GM18519 (cell line): ENCODE measurements around the gene GABRG3.

Experiments used
- ATAC-seq: cut with Tn5 transposase; IDR thresholded peaks from one replicate; pipeline ENCODE4 v1.9.1; 2021; ENCODE audit warnings: mild to moderate bottlenecking, moderate library complexity; ENCODE audit not compliant: unreplicated experiment, low FRiP score

GABRG3 gene

GRCh38 chr15:27382361-27383025 lies 411.5 kb downstream of the GABRG3 start:
- ATAC-seq: no peak

GRCh38 chr15:27383726-27384125 lies 412.7 kb downstream of the GABRG3 start:
- ATAC-seq: no peak

- ATAC-seq: no peak
These were observed 421.2 kb downstream of the GABRG3 start for GRCh38 chr15:27392163-27392562.

- ATAC-seq: no peak
These were observed 425.5 kb downstream of the GABRG3 start for GRCh38 chr15:27396521-27396920.

- no peak for ATAC-seq
These were observed 426.0 kb downstream of the GABRG3 start for GRCh38 chr15:27396996-27397395.

GRCh38 chr15:27398631-27399161 lies 427.7 kb downstream of the GABRG3 start:
- no peak for ATAC-seq

- no peak for ATAC-seq
These were observed 428.3 kb downstream of the GABRG3 start for GRCh38 chr15:27399241-27399640.

GRCh38 chr15:27401471-27401870 lies 430.5 kb downstream of the GABRG3 start:
- no peak for ATAC-seq

- ATAC-seq: no peak
These were observed 437.4 kb downstream of the GABRG3 start for GRCh38 chr15:27408428-27408827.

GRCh38 chr15:27410996-27411605 lies 440.1 kb downstream of the GABRG3 start:
- no peak for ATAC-seq

- ATAC-seq: no peak
These were observed 441.4 kb downstream of the GABRG3 start for GRCh38 chr15:27412415-27412814.

GRCh38 chr15:27414168-27414870 lies 443.3 kb downstream of the GABRG3 start:
- ATAC-seq: no peak

GRCh38 chr15:27418726-27419125 lies 447.7 kb downstream of the GABRG3 start:
- no peak for ATAC-seq

GRCh38 chr15:27422997-27423396 lies 452.0 kb downstream of the GABRG3 start:
- ATAC-seq: no peak

- no peak for ATAC-seq
These were observed 455.8 kb downstream of the GABRG3 start for GRCh38 chr15:27426805-27427204.

GRCh38 chr15:27427276-27427675 lies 456.3 kb downstream of the GABRG3 start:
- no peak for ATAC-seq

GRCh38 chr15:27428151-27428550 lies 457.2 kb downstream of the GABRG3 start:
- ATAC-seq: no peak

GRCh38 chr15:27429577-27429976 lies 458.6 kb downstream of the GABRG3 start:
- no peak for ATAC-seq

GRCh38 chr15:27433604-27434003 lies 462.6 kb downstream of the GABRG3 start:
- no peak for ATAC-seq

GRCh38 chr15:27438403-27439375 lies 467.7 kb downstream of the GABRG3 start:
- ATAC-seq: no peak
